ENCODE data around the gene KIF16B. TPM values are rescaled to one million over a fixed set of nuclear protein-coding genes. Genes with fewer than 3 reads are reported as not detected.

Gene KIF16B
- total RNA-seq, 2 experiments from 2014 or later: 7.5 to 8.7 TPM

DNA sequence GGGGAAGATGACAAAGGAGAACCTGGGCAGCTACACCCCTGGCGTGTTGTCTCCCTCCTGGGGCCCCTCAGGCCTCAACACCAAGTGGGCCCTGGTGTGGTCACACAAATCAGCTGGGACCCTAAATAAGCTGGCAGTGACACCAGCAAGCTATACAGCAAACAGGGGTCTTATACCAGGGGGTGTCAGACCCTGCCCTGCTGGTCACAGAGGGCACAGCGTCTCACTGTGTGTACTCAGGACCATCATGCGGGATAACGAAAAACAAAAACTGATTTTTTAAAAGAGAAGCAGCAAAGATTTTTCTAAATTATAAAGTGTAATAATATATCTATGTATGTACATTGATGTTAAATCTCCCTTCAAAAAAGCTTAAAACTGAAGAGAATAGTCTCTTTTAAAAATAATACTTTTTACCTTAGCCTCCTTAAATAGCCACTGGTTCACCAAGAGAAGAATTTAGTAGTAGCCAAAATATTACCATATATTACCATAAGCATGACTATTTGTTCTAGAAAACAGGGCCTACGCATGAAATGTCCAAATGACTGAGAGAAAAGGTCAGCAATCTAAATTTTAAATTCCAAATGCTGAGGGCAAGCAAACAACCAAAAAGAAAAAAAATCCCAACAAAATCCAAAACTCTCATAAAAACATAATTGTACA, 220.4 kb downstream of the KIF16B start:
- DNase-seq: no peak
- H3K4me1 Mint-ChIP-seq: no peaks in the 10 kb centered on the region
- no peak overlapping the region for H3K27ac Mint-ChIP-seq
- ChIA-PET POLR2A (no interaction called here), CTCF (no interaction called here)
- H3K27me3 Mint-ChIP-seq: no peaks in the 10 kb centered on the region
- H3K36me3 Mint-ChIP-seq (ENCODE audit: low read depth): peaks cover 2% of the 10 kb centered on the region
- H3K4me3 Mint-ChIP-seq: no peak overlapping the region
- H3K9me3 Mint-ChIP-seq (ENCODE audit: low read depth): no peaks in the 10 kb centered on the region
- ATAC-seq: no peak
- intact Hi-C loops (cut with DNase I, micrococcal nuclease): loop anchor here in 1 of 2 experiments (5.0 kb wide), 1 partner anchor 79 kb away; no protein-coding TSS in a partner anchor

DNA sequence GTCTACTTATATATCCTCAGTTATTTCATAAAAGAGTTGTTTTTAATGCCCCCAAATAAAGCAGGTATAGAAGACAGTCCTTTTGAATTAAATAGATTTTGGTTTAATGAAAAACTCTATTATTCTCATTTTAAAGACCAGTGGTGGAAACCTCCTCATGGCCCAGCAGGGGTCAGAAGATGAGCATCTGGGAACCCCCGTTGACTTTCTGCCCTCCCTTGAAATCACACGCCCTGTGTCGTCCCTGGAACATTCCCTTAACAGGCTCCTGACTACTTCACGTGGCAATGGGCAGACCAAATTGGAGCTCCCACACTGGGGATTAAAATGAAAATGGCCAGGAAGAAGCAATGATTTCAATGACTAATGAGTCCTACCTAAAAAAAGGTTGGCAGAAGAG, 220.9 kb downstream of the KIF16B start:
- H3K27me3 Mint-ChIP-seq: no peaks in the 10 kb centered on the region
- H3K4me3 Mint-ChIP-seq: no peak overlapping the region
- DNase-seq: no peak
- no peaks in the 10 kb centered on the region for H3K4me1 Mint-ChIP-seq
- ATAC-seq: no peak
- intact Hi-C loops (cut with DNase I, micrococcal nuclease): loop anchor here in 1 of 2 experiments (5.0 kb wide), 1 partner anchor 80 kb away; no protein-coding TSS in a partner anchor
- no peak overlapping the region for H3K27ac Mint-ChIP-seq
- H3K9me3 Mint-ChIP-seq (ENCODE audit: low read depth): no peaks in the 10 kb centered on the region
- POLR2A ChIA-PET: no interaction called here
- peaks cover 2% of the 10 kb centered on the region for H3K36me3 Mint-ChIP-seq (ENCODE audit: low read depth)
- CTCF ChIA-PET: no interaction called here

DNA sequence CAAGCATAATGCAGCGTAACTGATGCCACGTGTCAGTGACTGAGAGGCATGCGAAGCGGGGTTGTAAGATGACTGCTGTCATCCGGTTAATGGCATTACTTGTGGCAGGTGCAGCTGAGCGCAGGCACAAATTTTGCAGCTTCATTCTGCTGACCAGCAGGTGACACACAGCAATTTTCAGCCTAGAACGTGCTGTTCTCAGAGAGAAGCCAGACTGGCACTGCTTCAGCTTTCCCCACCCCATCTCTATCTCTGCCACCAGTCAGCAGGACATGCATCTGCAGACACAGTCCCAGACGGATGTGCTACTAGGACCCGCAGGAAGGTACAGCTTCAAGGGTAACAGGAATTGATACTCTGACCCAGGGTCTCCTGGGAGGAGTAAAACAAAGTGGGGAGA, 221.8 kb downstream of the KIF16B start:
- no peak for ATAC-seq
- Mint-ChIP-seq H3K4me3 (no peak overlapping the region), H3K36me3 (ENCODE audit: low read depth) (peaks cover 2% of the 10 kb centered on the region), H3K27me3 (no peaks in the 10 kb centered on the region), H3K4me1 (no peaks in the 10 kb centered on the region), H3K9me3 (ENCODE audit: low read depth) (no peaks in the 10 kb centered on the region), H3K27ac (no peak overlapping the region)
- ChIA-PET CTCF (no interaction called here), POLR2A (no interaction called here)
- intact Hi-C loops (cut with DNase I, micrococcal nuclease): loop anchor here in 1 of 2 experiments (5.0 kb wide), 1 partner anchor 81 kb away; no protein-coding TSS in a partner anchor
- no peak for DNase-seq

DNA sequence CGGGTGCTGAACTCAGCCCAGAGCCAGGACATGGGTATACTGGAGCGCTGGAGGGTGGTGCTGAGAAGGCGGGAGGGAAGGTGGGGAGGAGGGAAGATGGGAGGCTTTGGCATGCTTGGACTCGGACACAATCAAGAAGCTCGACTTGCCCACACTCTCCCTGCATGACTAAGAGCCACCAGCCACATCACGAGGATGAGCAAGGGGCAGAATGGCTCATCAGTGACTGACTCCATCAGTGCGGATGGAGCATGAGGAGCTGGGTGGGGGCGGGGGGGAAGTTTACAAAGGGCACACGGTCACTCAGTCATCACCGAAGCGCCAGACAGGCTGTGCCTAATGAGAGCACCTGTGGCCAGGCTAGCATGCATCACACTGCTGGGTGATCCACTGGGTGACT, 222.8 kb downstream of the KIF16B start:
- DNase-seq: no peak

DNA sequence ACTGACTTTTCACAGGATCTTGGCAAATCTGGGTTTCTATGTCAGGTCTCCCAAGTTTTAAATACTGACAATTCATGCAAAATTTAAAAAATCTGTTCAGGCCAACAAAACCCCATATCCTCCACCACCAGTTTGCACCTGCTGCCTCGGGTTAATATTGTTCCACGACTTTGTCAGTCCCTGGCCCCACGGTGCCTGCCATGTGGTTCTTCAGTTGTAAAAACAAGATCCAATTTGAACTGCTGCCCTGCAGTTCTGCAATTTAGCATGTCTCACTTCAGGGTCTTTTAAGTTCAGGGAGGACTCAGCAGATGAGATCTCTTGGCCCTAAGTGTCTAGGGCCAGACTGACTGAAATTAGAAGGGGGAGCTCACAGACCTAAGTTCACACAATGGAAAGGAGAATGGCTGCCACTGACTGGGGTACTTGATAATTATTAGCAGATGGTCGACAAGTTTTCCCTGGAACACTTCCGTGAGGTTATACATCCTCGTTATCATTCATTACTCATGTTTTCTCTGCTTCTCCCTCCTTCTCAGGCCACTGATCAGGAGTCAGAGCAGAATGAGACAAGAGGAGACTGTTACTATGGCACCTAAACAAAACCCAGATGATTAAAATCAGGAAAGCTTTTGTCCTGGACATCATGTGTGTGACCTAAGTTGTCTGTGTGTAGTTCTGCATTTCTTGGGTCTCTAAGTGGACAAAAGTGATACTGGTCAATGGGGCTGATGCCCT, 223.6 kb downstream of the KIF16B start:
- Mint-ChIP-seq H3K4me3 (no peak overlapping the region), H3K9me3 (ENCODE audit: low read depth) (no peaks in the 10 kb centered on the region), H3K36me3 (ENCODE audit: low read depth) (peaks cover 2% of the 10 kb centered on the region), H3K27me3 (no peaks in the 10 kb centered on the region), H3K4me1 (no peaks in the 10 kb centered on the region), H3K27ac (no peak overlapping the region)
- CTCF ChIA-PET: no interaction called here
- ATAC-seq (no peak), DNase-seq (no peak)
- intact Hi-C loops (cut with DNase I, micrococcal nuclease): loop anchor here in 1 of 2 experiments (5.0 kb wide), 1 partner anchor 83 kb away; no protein-coding TSS in a partner anchor
- POLR2A ChIA-PET: no interaction called here

More for the DNA sequence above, 222.8 kb downstream of the KIF16B start:
- Mint-ChIP-seq H3K9me3 (ENCODE audit: low read depth) (no peaks in the 10 kb centered on the region), H3K36me3 (ENCODE audit: low read depth) (peaks cover 2% of the 10 kb centered on the region), H3K27me3 (no peaks in the 10 kb centered on the region), H3K4me3 (no peak overlapping the region), H3K4me1 (no peaks in the 10 kb centered on the region), H3K27ac (no peak overlapping the region)
- ChIA-PET POLR2A (no interaction called here), CTCF (no interaction called here)
- intact Hi-C loops (cut with DNase I, micrococcal nuclease): loop anchor here in 1 of 2 experiments (5.0 kb wide), 1 partner anchor 82 kb away; no protein-coding TSS in a partner anchor
- ATAC-seq: no peak

DNA sequence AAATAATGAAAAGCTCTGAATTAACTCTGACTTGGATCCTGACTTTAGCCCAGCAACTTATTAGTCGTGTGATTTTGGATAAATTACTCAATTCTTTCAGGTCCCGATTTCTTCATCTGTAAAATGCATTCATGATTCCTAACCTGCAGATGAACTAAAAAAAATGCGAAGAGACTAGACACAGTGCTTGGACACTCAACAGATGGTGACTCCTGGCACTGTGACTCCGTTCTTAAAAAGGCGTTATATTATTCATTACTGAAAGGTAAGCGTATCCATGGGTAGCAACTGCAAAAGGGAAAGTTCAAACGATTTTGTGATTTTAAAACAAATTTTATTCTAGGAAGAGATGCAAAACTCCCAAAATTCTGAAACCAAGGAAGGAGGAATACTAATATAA, 226.3 kb downstream of the KIF16B start:
- ATAC-seq (no peak), DNase-seq (no peak)
- ChIA-PET POLR2A (no interaction called here), CTCF (no interaction called here)
- H3K36me3 Mint-ChIP-seq (ENCODE audit: low read depth): peaks cover 7% of the 10 kb centered on the region
- no peaks in the 10 kb centered on the region for H3K9me3 Mint-ChIP-seq (ENCODE audit: low read depth)
- no peaks in the 10 kb centered on the region for H3K27me3 Mint-ChIP-seq
- H3K4me1 Mint-ChIP-seq: no peaks in the 10 kb centered on the region
- no peak overlapping the region for H3K27ac Mint-ChIP-seq
- intact Hi-C loops (cut with DNase I, micrococcal nuclease): no loop called here
- no peak overlapping the region for H3K4me3 Mint-ChIP-seq

DNA sequence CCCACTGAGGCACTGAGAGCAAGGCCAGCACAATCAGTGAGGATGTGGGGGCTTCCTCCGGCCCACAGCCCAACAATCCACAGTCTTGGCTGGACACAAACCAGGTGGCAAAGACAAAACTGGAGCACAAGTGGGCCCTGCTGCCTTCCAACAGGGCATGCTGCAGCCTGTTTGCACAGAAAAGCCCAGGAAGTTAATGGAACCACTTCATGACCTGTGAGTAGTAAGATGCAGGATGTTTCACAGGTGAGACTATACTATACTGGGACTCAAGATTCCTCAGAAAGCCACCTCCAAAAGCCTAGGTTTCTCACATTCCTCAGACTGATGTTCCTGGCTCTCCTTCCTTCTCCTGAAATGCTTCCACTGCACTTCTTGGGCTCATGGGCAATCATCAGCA, 235.5 kb downstream of the KIF16B start:
- H3K9me3 Mint-ChIP-seq (ENCODE audit: low read depth): peaks cover 13% of the 10 kb centered on the region
- CTCF ChIA-PET: no interaction called here
- H3K36me3 Mint-ChIP-seq (ENCODE audit: low read depth): peaks cover 40% of the 10 kb centered on the region
- POLR2A ChIA-PET: no interaction called here
- H3K4me3 Mint-ChIP-seq: no peak overlapping the region
- DNase-seq: no peak
- intact Hi-C loops (cut with DNase I, micrococcal nuclease): no loop called here
- H3K27me3 Mint-ChIP-seq: no peaks in the 10 kb centered on the region
- H3K27ac Mint-ChIP-seq: no peak overlapping the region
- no peak for ATAC-seq
- H3K4me1 Mint-ChIP-seq: no peaks in the 10 kb centered on the region

DNA sequence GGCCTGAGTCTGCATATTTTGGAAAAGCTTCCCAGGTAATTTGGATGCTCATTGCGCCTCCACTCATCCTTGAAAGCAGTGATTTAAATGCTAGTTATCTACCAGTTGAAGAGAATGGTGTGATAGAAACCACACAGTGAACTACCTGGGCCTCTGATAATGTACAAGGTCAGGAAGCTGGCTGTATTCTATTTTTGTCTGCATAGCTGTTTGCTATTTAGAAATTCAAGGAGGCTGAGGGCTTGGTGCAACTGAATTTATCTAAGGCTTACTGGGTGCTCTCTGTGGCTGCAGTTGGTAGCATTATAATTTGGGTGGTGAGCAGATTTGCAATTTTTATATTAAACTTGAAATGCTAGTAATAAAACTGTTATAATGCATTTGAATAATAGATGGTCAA, 245.6 kb downstream of the KIF16B start:
- CTCF ChIA-PET: no interaction called here
- H3K9me3 Mint-ChIP-seq (ENCODE audit: low read depth): peaks cover 15% of the 10 kb centered on the region
- peaks cover 47% of the 10 kb centered on the region for H3K36me3 Mint-ChIP-seq (ENCODE audit: low read depth)
- H3K4me1 Mint-ChIP-seq: no peaks in the 10 kb centered on the region
- intact Hi-C loops (cut with DNase I, micrococcal nuclease): no loop called here
- no peak overlapping the region for H3K27ac Mint-ChIP-seq
- POLR2A ChIA-PET: no interaction called here
- DNase-seq (no peak), ATAC-seq (no peak)
- H3K27me3 Mint-ChIP-seq: no peaks in the 10 kb centered on the region
- H3K4me3 Mint-ChIP-seq: no peak overlapping the region

DNA sequence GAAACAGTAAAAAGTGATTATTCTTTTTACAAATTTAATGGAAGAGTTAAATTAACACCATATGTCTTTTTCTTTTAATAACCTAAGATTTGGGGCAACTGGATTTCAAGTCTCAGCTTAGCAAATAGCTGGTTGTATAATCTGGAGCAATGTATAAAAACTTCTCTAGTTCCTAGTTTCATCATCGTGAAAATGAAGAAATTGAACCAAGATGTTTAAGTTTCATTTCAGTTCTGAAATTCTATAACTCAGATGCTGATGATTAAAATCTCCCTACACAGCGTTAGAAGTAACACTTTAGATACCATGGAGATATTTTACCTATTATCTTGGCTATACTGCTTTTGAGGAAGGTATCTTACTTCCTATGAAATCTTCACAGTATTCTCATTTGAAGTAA, 252.0 kb downstream of the KIF16B start:
- H3K9me3 Mint-ChIP-seq (ENCODE audit: low read depth): peaks cover 9% of the 10 kb centered on the region
- DNase-seq: no peak
- H3K36me3 Mint-ChIP-seq (ENCODE audit: low read depth): peaks cover 27% of the 10 kb centered on the region
- H3K4me3 Mint-ChIP-seq: no peak overlapping the region
- POLR2A ChIA-PET: no interaction called here
- CTCF ChIA-PET: no interaction called here
- no peak overlapping the region for H3K27ac Mint-ChIP-seq
- no peaks in the 10 kb centered on the region for H3K27me3 Mint-ChIP-seq
- ATAC-seq: no peak
- no peaks in the 10 kb centered on the region for H3K4me1 Mint-ChIP-seq
- intact Hi-C loops (cut with DNase I, micrococcal nuclease): no loop called here

DNA sequence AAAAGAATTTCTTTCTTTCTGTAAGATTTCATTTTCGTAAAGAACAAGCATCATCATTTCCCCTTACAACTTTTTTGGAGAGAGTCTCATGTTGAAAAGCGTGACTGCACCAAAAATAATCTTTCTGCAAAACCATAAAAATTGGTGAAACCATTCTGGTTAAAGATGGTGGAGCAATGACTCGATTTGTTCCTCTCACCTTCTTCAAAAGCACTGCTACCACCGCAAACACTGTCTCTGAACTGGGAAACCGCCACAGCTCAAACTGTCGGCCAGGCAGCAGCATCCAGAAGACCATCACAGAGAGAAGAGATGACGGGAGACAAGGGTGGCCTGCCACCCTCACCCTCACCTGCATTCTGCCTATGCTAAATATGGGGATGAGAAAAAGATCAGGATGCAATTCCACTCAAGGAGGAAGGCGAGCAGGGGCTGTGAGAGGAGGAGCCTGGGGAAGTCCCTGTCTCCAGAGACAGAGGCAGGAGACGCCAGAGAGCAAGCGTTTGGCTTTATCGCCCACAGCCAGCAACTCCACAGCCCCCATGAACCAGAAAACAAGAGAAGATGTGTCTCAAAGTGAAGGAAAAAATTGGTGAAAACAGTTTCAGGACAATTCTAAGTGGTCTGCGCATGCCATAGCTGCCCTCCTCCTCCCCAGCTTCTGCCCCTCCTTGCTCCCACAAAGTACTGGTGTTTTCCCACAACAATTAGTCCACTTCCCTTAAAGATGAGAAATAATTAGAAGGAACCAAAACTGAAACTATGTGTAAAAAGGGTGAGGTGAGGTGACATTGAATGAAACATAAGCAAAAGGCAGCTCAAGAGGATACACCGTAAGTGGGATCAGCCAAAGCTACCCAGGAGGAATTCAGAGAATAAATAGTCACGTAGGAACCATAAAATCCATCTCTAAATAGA, 255.5 kb downstream of the KIF16B start:
- ATAC-seq: no peak
- H3K27ac Mint-ChIP-seq: no peak overlapping the region
- POLR2A ChIA-PET: no interaction called here
- CTCF ChIA-PET: no interaction called here
- DNase-seq: no peak
- intact Hi-C loops (cut with DNase I, micrococcal nuclease): no loop called here
- H3K4me1 Mint-ChIP-seq: no peaks in the 10 kb centered on the region
- H3K27me3 Mint-ChIP-seq: no peaks in the 10 kb centered on the region
- H3K4me3 Mint-ChIP-seq: no peak overlapping the region
- no peaks in the 10 kb centered on the region for H3K9me3 Mint-ChIP-seq (ENCODE audit: low read depth)
- peaks cover 30% of the 10 kb centered on the region for H3K36me3 Mint-ChIP-seq (ENCODE audit: low read depth)

DNA sequence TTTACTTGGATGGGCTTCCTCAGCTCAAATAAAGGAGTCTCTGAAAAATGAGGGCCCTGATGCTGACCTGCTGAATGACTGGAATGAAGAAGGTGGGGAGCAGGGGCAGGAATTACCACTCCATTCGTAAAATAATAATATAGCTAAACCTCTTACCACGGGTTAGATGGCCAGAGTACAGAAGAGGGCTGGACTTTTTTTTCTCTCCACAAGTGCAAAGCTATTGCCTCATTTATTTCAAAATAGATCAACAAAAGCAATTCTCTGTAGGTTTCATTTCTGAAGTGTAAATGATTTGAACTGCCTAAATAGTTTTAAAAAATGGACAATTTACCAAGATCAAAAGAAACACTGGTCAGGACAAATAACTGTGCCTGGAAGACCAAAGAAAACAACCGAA, 256.7 kb downstream of the KIF16B start:
- peaks cover 35% of the 10 kb centered on the region for H3K36me3 Mint-ChIP-seq (ENCODE audit: low read depth)
- no peaks in the 10 kb centered on the region for H3K27me3 Mint-ChIP-seq
- no peak overlapping the region for H3K27ac Mint-ChIP-seq
- POLR2A ChIA-PET: no interaction called here
- no peaks in the 10 kb centered on the region for H3K9me3 Mint-ChIP-seq (ENCODE audit: low read depth)
- intact Hi-C loops (cut with DNase I, micrococcal nuclease): no loop called here
- ATAC-seq: no peak
- CTCF ChIA-PET: no interaction called here
- no peak overlapping the region for H3K4me3 Mint-ChIP-seq
- DNase-seq: no peak
- H3K4me1 Mint-ChIP-seq: no peaks in the 10 kb centered on the region

Measured in activated CD4-positive, alpha-beta T cell treated with anti-CD3 and anti-CD28 coated beads for 36 hours (primary cell).